AML-193 (cell line): ENCODE measurements around the gene TCF3.
"Not testable (repeated sequence)": the region's sequence is repeated elsewhere in the genome, so short reads cannot be mapped to it uniquely, and the experiment has no call there.

ENCODE experiments used
- DNase-seq, 2 experiments: peaks; one replicate each; lab custom pipeline; 2025; lab: John Stamatoyannopoulos, UW

Gene TCF3

DNA sequence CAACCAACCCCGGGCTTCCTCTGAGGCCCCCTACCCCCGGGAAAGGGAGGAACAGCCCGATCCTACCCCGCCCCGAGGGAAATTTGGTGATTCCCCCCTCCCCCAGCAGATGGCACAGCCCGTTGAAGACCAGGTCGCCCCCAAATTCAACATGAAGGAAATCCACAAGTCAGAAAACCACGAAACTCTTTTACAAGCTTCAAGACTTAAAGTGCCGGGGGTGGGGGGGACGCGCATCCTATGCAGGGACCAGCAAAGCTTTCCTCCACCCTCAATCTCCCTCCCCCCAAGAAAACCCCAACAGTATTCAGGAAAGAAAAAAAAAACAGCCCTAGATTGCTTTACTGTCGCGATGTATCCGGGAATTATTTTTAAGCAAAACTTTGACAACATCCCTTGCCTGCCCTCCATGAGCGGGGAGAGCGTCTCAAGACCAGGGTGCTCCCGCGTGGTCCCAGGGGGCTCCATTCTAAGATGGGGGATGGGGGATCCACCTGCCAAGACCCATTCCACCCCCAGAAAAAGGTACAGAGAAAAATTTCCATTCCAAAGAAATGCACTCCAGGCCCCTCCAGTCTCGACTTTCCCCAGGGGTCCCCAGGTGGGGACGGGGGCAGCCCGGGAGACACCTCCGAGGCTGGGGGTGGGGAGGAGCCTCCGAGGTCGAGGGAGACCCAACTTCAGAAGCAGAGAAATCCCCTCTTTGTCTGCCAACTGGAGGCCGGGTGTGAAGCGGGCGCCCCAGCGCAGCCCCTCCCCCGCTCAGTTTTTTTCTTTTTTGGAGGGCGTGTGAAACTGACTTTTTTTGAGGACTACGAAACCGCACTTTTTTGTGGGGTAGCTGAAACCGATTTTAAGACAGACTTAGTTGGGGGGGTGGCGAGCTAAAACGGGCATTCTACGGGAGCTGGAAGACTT, 1.5 kb downstream of the TCF3 start:
- DNase-seq, result no peak

- no peak for DNase-seq
Observed at GRCh38 chr19:1649706-1650649, 2.4 kb downstream of the TCF3 start.

DNA sequence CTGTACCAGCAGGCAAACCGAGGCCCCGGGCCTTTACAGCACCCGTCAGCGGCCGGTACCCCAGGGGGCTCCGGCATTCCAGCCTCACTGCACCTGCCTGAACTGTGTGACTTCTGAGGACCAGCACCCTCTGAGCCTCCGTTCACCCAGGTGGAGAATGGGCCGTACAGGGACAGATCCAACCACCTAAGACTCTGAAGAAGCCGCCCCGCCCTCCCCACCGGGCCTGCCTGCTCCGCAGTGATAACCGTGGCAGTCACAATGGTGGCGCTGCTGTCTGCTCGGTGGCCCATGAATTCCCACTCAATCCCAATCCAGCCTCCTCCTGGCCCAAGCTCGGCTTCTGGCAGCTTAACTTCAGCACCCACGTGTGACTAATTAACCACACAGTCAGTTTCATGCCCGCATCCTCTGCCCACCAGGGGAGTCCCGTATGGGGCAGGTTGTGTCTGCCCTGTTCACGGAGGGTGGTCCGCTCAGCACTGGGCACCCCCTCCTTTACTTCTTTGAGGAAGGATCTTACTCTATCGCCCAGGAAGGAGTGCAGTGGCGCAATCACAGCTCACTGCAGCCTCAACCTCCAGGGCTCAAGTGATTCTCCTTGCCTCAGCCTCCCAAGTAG, 3.4 kb downstream of the TCF3 start:
- DNase-seq, result no peak

- no peak for DNase-seq
Observed at GRCh38 chr19:1648459-1648849, 4.0 kb downstream of the TCF3 start.

- no peak for DNase-seq
Observed at GRCh38 chr19:1647501-1648458, 4.6 kb downstream of the TCF3 start.

GRCh38 chr19:1646659-1647453, 5.6 kb downstream of the TCF3 start:
- no peak for DNase-seq

DNA sequence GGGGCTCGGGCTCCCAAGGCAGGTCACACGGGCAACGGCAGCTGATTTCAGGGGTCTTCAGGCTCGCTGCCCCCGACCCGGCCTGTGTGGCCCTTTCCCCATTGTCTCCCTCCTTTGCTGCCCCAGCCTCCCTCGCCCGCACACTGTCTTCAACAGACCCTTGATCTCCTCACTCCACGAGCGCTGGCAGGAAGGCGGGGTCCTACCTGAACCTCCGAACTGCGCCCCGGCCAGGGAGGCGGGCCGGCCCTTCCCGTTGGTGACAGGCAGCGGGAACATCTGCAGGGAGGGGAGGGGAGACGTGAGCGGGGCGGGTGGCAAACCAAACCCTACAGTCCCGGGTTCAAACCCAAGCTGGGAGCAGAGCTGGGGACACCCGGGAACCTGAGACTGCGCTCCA, 6.3 kb downstream of the TCF3 start:
- no peak for DNase-seq

GRCh38 chr19:1645299-1645698, 7.1 kb downstream of the TCF3 start:
- DNase-seq, result no peak

- DNase-seq, result no peak
Observed at GRCh38 chr19:1644070-1644469, 8.3 kb downstream of the TCF3 start.

DNA sequence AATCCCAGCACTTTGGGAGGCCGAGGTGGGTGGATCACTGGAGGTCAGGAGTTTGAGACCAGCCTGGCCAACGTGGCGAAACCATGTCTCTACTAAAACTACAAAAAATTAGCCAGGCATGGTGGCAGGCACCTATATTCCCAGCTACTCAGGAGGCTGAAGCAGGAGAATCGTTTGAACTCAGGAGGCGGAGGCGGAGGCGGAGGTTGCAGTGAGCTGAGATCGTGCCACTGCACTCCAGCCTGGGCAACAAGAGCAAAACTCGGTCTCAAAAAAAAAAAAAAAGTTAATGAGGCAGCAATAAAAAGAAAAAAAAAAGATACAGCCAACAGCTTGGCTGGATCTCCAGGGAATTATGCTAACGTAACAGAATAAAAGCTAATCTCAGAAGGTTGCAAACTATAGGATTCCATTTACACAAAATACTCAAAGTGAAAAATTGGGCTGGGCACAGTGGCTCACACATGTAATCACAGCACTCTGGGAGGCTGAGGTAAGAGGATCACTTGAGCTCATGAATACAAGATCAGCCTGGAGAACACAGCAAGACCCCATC, 11.4 kb downstream of the TCF3 start:
- DNase-seq, result not testable (repeated sequence)

DNA sequence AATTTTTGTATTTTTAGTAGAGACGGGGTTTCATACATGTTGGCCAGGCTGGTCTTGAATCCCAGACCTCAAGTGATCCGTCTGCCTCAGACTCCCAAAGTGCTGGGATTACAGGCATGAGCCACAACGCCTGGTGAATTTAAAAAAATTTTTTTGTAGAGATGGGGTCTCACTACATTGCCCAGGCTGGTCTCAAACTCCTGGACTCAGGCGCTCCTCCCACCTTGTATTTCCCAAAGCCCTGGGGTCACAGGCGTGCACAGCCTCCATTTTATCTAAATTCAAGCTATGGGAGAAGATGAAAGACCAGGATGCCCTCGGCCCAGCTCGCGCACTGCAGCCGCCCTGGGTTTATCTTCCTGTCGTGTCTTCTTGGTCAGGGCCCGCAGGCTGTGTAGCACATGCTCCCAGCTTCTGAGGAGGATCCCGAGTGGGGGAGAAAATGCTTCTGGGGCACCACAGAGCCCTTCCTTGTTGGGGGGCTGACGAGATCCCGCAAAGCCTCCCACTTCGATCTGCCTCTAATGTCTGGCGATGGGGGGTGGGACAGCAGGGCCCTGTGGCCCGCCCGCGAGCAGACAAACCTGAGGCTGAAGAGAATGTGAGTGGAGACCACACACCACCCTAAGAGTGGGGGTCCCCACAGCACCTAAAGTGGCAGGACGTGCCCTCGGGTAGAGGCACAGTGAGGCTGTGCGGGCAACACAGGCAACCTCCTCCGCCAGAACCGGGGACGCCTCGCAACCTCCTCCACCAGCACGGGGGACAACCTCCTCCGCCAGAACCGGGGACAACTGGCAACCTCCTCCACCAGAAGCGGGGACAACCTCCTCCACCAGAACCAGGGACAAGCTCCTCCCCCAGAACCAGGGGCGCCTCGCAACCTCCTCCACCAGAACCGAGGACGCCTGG, 15.8 kb downstream of the TCF3 start:
- no peak for DNase-seq

GRCh38 chr19:1634938-1635243, 17.5 kb downstream of the TCF3 start:
- DNase-seq, result no peak

DNA sequence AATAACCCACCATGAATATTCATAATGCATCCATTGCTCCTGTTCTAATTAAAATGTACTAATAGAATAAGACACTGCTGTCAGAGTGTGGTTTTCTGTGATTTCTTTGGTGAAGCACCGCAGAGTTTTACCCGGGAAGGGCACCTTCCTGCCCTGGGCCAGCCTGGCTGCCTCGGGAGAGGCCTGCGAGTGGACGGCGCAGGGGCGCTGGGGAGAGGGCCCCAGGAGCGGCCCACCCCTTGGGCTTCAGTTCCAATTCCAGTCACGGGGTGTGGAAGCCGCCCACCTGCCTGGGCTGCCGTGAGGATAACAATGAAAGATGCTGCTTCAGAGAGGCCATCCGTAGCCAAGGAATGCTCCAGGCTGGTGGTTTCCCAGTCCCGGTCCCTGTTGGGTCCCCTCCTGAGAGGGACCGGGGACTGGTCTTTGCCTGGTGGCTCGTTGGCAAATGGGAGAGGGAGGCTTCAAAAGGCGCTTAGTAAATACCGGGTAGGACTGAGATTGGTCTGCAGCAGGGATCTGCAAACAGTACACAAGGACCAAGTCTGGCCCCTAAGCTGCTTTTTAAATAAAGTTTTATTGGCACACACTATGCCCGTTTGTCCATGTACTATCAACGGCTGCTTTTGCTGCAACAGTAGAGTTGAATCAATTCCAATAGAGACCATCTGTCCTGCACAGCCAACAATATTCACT, 18.0 kb downstream of the TCF3 start:
- no peak for DNase-seq

DNA sequence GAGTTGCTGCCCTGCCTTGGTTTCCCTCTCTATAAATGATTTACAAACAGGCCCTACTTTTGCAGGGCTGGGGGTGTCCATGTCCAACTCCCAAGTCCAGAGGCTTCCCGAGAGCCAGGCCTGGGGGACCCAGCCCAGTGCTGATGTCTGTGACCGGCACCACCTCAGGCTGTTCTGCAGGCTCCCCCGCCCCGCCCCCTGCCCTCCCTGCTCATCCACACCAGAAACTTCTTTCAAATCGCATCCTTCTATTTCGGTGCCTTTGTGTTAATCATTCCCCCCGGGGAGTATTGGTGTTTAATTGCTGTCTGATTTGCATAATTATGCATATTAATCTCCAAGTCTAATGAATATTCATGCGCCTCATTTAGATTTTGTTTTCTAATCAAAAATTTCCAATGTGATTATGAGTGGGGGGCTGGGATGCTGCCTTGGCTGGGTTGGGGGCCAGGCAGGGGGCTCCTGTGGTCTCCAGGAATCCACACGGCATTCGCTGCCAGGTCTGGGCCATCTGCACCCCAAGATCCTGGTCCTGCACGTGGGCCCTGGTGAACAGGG, 19.1 kb downstream of the TCF3 start:
- DNase-seq, result no peak

DNA sequence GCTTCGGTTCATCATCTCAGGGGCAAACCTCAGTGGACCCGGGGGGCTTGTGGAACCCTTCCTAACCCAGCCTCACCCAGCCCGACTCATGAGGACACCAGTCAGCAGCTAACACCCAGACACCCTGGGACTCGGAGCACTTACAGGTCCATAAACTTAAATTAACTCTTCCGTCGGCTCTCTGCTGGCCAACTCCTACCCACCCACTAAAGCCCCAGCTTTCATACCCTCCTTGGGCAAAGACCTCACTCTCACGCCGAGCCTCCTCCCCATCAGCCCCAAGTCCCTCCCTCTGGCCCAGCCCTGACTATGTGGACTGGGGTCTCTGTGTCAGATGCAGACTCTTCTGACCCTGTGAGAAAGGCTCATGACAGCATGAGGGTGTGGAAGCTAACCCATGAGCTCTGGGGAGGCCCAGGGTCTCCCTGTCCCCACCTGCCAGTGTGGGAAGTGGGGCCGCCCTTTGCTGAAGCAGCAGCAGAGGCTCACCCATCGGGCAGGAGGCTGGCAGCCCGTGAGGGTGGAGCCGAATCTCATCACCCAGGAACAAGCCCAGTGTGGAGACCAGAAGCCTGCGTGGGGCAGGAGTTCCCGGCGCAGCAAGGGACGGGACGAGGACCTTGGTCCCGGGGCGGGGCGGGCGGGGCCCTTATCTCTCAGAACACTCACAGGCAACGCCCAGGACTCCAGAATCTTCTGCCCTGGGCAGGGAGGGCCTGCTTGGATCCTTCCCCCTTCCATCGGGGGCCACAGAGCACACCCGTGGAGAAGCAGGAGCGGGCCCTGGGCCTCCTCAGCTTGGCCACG, 19.8 kb downstream of the TCF3 start:
- no peak for DNase-seq

- DNase-seq, result no peak
Observed at GRCh38 chr19:1631557-1632100, 20.8 kb downstream of the TCF3 start.

GRCh38 chr19:1630811-1631210, 21.6 kb downstream of the TCF3 start:
- DNase-seq, result no peak
